ENCODE measurements around the gene TNNC1. TPM values are rescaled to one million over a fixed set of nuclear protein-coding genes. Genes with fewer than 3 reads are reported as not detected.

Gene TNNC1
- total RNA-seq, 1 experiment from 2014 or later = 40.5 TPM

DNA sequence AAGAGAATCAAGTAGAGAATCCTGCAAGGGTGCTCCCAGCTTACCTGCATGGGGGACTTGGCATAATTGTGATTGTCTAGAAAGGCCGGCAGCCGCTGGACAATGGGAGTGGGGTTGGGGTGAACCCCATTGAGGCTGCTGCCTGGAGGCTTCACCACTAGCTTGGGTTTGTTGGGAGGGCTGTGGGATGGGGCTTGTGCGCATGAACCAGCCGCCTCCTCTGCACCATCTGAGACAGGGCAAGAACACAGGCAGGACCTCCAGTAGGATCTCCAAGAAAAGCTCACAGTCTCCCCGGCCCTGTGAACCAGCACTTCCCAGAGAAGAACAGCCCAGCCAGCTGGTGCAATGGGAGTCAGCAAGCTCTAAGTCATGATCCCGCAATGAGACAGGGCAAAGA is 48.8 kb downstream of the TNNC1 start:
- Histone ChIP-seq H3K9me3 (no peaks in the 10 kb centered on the region), H3K27me3 (replicated peaks; ENCODE audit: control insufficient read depth, insufficient read depth, low read length) (no peaks in the 10 kb centered on the region), H3K36me3 (ENCODE audit: control insufficient read depth, insufficient read depth, low read length) (peaks cover 8% of the 10 kb centered on the region; the same call in 1 of the 2 replicates), H3K4me3 (ENCODE audit: low read depth, low read length) (no peak overlapping the region), H3K4me1 (no peaks in the 10 kb centered on the region)
- TF ChIP-seq, protein P1, sequence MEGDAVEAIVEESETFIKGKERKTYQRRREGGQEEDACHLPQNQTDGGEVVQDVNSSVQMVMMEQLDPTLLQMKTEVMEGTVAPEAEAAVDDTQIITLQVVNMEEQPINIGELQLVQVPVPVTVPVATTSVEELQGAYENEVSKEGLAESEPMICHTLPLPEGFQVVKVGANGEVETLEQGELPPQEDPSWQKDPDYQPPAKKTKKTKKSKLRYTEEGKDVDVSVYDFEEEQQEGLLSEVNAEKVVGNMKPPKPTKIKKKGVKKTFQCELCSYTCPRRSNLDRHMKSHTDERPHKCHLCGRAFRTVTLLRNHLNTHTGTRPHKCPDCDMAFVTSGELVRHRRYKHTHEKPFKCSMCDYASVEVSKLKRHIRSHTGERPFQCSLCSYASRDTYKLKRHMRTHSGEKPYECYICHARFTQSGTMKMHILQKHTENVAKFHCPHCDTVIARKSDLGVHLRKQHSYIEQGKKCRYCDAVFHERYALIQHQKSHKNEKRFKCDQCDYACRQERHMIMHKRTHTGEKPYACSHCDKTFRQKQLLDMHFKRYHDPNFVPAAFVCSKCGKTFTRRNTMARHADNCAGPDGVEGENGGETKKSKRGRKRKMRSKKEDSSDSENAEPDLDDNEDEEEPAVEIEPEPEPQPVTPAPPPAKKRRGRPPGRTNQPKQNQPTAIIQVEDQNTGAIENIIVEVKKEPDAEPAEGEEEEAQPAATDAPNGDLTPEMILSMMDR (IDR thresholded peaks at IDR 0.05; ENCODE audit: insufficient read depth in 1 of 2, low read depth in 1 of 2, low read length in 1 of 2, severe bottlenecking in 1 of 2, unreplicated experiment in 1 of 2) = no peak
- peaks cover 30% of the 10 kb centered on the region for H3K36me3 Mint-ChIP-seq (ENCODE audit: insufficient read depth, unreplicated experiment)
- peaks cover 13% of the 10 kb centered on the region for H3K4me1 Mint-ChIP-seq (ENCODE audit: low read depth, unreplicated experiment)
- no peak for DNase-seq
- no peak overlapping the region for H3K4me3 Mint-ChIP-seq (ENCODE audit: unreplicated experiment)
- ChIA-PET POLR2A (no interaction called here), CTCF (no interaction called here)
- no peaks in the 10 kb centered on the region for H3K27me3 Mint-ChIP-seq (ENCODE audit: insufficient read depth, unreplicated experiment)
- H3K9me3 Mint-ChIP-seq (ENCODE audit: unreplicated experiment) = no peaks in the 10 kb centered on the region
- intact Hi-C loops (cut with micrococcal nuclease; ENCODE audit: unreplicated experiment) = no loop called here
- no peak overlapping the region for H3K27ac Mint-ChIP-seq (ENCODE audit: unreplicated experiment)
- BruUV-seq (replicated peaks) = no TSS peak

DNA sequence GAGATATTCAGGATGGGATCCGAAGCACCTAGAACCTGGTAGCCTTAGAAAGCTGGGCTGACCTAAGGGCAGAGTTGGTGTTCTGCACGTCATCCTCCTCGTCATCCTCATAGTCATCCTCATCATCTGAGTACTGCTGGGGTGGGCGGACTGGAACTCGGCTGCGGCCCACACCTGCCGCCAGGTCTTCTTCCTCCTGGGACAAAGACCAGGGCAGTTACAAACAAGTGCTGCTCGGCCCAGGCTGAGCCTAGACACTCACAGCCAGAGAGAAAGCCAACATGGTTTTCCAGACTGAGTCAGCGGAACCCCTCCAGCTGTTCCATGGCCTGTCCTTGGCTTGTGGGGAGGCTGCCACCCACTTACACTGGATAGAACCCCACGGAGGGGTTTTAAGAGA is 49.5 kb downstream of the TNNC1 start:
- no peaks in the 10 kb centered on the region for H3K27me3 ChIP-seq (replicated peaks; ENCODE audit: control insufficient read depth, insufficient read depth, low read length)
- H3K27ac Mint-ChIP-seq (ENCODE audit: unreplicated experiment) = no peak overlapping the region
- peaks cover 8% of the 10 kb centered on the region; the same call in 1 of the 2 replicates for H3K36me3 ChIP-seq (ENCODE audit: control insufficient read depth, insufficient read depth, low read length)
- no peaks in the 10 kb centered on the region for H3K9me3 Mint-ChIP-seq (ENCODE audit: unreplicated experiment)
- no peaks in the 10 kb centered on the region for H3K27me3 Mint-ChIP-seq (ENCODE audit: insufficient read depth, unreplicated experiment)
- POLR2A ChIA-PET = no interaction called here
- no peaks in the 10 kb centered on the region for H3K9me3 ChIP-seq
- no peak overlapping the region for H3K4me3 ChIP-seq (ENCODE audit: low read depth, low read length)
- TF ChIP-seq, protein P1 (IDR thresholded peaks at IDR 0.05; ENCODE audit: insufficient read depth in 1 of 2, low read depth in 1 of 2, low read length in 1 of 2, severe bottlenecking in 1 of 2, unreplicated experiment in 1 of 2) = no peak
- H3K4me1 ChIP-seq = no peaks in the 10 kb centered on the region
- no peak for DNase-seq
- intact Hi-C loops (cut with micrococcal nuclease; ENCODE audit: unreplicated experiment) = no loop called here
- CTCF ChIA-PET = no interaction called here
- H3K36me3 Mint-ChIP-seq (ENCODE audit: insufficient read depth, unreplicated experiment) = peaks cover 23% of the 10 kb centered on the region
- H3K4me1 Mint-ChIP-seq (ENCODE audit: low read depth, unreplicated experiment) = peaks cover 13% of the 10 kb centered on the region
- no peak overlapping the region for H3K4me3 Mint-ChIP-seq (ENCODE audit: unreplicated experiment)
- BruUV-seq (replicated peaks) = no TSS peak

DNA sequence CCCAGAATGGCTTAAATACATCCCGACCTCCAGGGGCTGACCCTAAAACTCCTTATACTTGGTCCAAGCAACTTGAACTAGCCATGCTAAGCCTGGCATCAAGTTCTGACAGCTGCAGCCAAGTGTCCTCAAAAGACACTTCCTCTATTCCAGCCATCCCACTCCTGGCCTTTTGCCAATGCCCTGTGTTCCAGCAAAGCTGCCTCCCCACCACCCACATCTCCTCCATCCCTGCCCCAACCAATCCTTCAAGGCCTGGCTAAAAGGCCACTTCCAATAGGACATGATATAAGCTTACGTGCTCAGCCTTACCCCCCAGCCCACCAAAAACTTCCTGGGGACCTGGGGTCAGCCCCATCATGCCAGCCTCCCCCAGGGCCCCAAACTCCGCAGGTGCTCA is 49.9 kb downstream of the TNNC1 start:
- Mint-ChIP-seq H3K9me3 (ENCODE audit: unreplicated experiment) (no peaks in the 10 kb centered on the region), H3K27me3 (ENCODE audit: insufficient read depth, unreplicated experiment) (no peaks in the 10 kb centered on the region), H3K4me3 (ENCODE audit: unreplicated experiment) (no peak overlapping the region), H3K27ac (ENCODE audit: unreplicated experiment) (no peak overlapping the region), H3K4me1 (ENCODE audit: low read depth, unreplicated experiment) (peaks cover 10% of the 10 kb centered on the region), H3K36me3 (ENCODE audit: insufficient read depth, unreplicated experiment) (peaks cover 24% of the 10 kb centered on the region)
- H3K36me3 ChIP-seq (ENCODE audit: control insufficient read depth, insufficient read depth, low read length) = peaks cover 8% of the 10 kb centered on the region; the same call in 1 of the 2 replicates
- no peaks in the 10 kb centered on the region for H3K4me1 ChIP-seq
- intact Hi-C loops (cut with micrococcal nuclease; ENCODE audit: unreplicated experiment) = no loop called here
- no peaks in the 10 kb centered on the region for H3K9me3 ChIP-seq
- ChIA-PET POLR2A (no interaction called here), CTCF (no interaction called here)
- no peak for DNase-seq
- TF ChIP-seq, protein P1 (IDR thresholded peaks at IDR 0.05; ENCODE audit: insufficient read depth in 1 of 2, low read depth in 1 of 2, low read length in 1 of 2, severe bottlenecking in 1 of 2, unreplicated experiment in 1 of 2) = no peak
- H3K4me3 ChIP-seq (ENCODE audit: low read depth, low read length) = no peak overlapping the region
- no peaks in the 10 kb centered on the region for H3K27me3 ChIP-seq (replicated peaks; ENCODE audit: control insufficient read depth, insufficient read depth, low read length)
- BruUV-seq (replicated peaks) = no TSS peak
